K562 (cell line): ENCODE measurements around the gene PSMA7. TPM values are rescaled to one million over a fixed set of nuclear protein-coding genes. Genes with fewer than 3 reads are reported as not detected.

Experiments
- CHCHD3 ChIP-seq: fragments of 250-450 bp; sonication (Bioruptor Pico); IDR thresholded peaks from 2 replicates; pipeline ENCODE4 v2.1.2; 2022; ENCODE audit warnings: mild to moderate bottlenecking
- CHD7 ChIP-seq: fragments of 200-600 bp; sonication (generic); IDR thresholded peaks from one replicate; pipeline ENCODE4 v1.6.1; 2012; ENCODE audit warnings: mild to moderate bottlenecking, low read depth, low read length, inconsistent platforms
- HEY1 ChIP-seq: fragments of 250-450 bp; sonication (Bioruptor Pico); IDR thresholded peaks from 2 replicates; pipeline ENCODE4 v1.5.0; 2020; ENCODE audit warnings: mild to moderate bottlenecking, moderate library complexity, borderline replicate concordance
- IRF1 ChIP-seq: sonication (generic); formaldehyde crosslinking; IDR thresholded peaks from 2 replicates; pipeline ENCODE4 v1.8.0; 2022; ENCODE audit warnings: missing genetic modification reagents, mild to moderate bottlenecking, borderline replicate concordance
- JUN ChIP-seq, 2 experiments: sonication (generic) in 1 of 2; formaldehyde crosslinking in 1 of 2; IDR thresholded peaks; 2 replicates each; pipeline versions ENCODE4 v1.6.1 to v1.8.0; 2012 to 2022; ENCODE audit warnings: borderline replicate concordance in 2 of 2, mild to moderate bottlenecking in 2 of 2, improper control_type of control experiment in 1 of 2, low read depth in 1 of 2, low read length in 1 of 2, missing genetic modification reagents in 1 of 2
- KDM2B ChIP-seq: fragments of 250-450 bp; sonication (Bioruptor Pico); IDR thresholded peaks from 2 replicates; pipeline ENCODE4 v1.8.0; 2021; ENCODE audit warnings: mild to moderate bottlenecking, moderate library complexity
- MAZ ChIP-seq, 2 experiments: fragments of 450-650 bp in 1 of 2; sonication (generic) in 1 of 2; formaldehyde crosslinking; IDR thresholded peaks in 1 of 2; conservative IDR thresholded peaks in 1 of 2; 2 replicates each; pipeline versions ENCODE4 v1.4.0 to v1.5.0; 2020; ENCODE audit warnings: mild to moderate bottlenecking in 1 of 2, missing genetic modification reagents in 1 of 2
- MYNN ChIP-seq, 2 experiments: sonication (generic); formaldehyde crosslinking in 1 of 2; IDR thresholded peaks; 2 replicates each; pipeline versions ENCODE4 v1.5.0 to v1.6.1; 2016 to 2020; ENCODE audit warnings: antibody characterized with exemption in 1 of 2, missing genetic modification reagents in 1 of 2
- NR2F6 ChIP-seq: fragments of 450-650 bp; formaldehyde crosslinking; IDR thresholded peaks from 2 replicates; pipeline ENCODE4 v1.4.0; 2020; ENCODE audit warnings: mild to moderate bottlenecking
- RBFOX2 ChIP-seq: fragments of 200-400 bp; formaldehyde crosslinking; IDR thresholded peaks from 2 replicates; pipeline ENCODE4 v1.6.1; 2017; ENCODE audit warnings: low read depth, mild to moderate bottlenecking, low read length, moderate library complexity
- RBM17 ChIP-seq: fragments of 200-400 bp; formaldehyde crosslinking; IDR thresholded peaks from 2 replicates; pipeline ENCODE4 v1.6.1; 2017; ENCODE audit warnings: low read depth, mild to moderate bottlenecking, low read length, borderline replicate concordance
- SP1 ChIP-seq: sonication (generic); formaldehyde crosslinking; IDR thresholded peaks from 2 replicates; pipeline ENCODE4 v1.8.1; 2022; ENCODE audit warnings: mild to moderate bottlenecking, missing genetic modification reagents
- TARDBP ChIP-seq: fragments of 450-650 bp; IDR thresholded peaks from 2 replicates; pipeline ENCODE4 v1.6.1; 2016
- TCF7 ChIP-seq: sonication (generic); IDR thresholded peaks from 2 replicates; pipeline ENCODE4 v1.6.1; 2016; ENCODE audit warnings: antibody characterized with exemption, borderline replicate concordance
- ZBED1 ChIP-seq: IDR thresholded peaks from 2 replicates; pipeline ENCODE4 v1.6.1; 2014
- polyA plus RNA-seq, 8 experiments: library from polyadenylated mRNA; depleted of rRNA in 4 of 8; stranded (reverse) in 5 of 8; unstranded in 3 of 8; fragments of >200 nt; fragmentation: Nextera tagmentation in 2 of 8; fragmentation: Illumina TruSeq in 1 of 8; extraction: Ambion mirVana in 2 of 8; extraction: Trizol in 1 of 8; gene quantifications; 2 replicates each; pipeline versions ENCODE4 v1.2.1 to v1.2.3, GENCODE V29; 2011 to 2014; ENCODE audit warnings: inconsistent platforms in 1 of 8, missing spikeins in 1 of 8
- total RNA-seq, 7 experiments: library from RNA; depleted of rRNA in 6 of 7; stranded (reverse); fragments of >200 nt in 6 of 7; fragmentation: Illumina TruSeq in 2 of 7; extraction: Trizol in 2 of 7; gene quantifications; 2 replicates each; pipeline versions ENCODE4 v1.2.1 to v1.2.3, GENCODE V29; 2011 to 2021; ENCODE audit warnings: low replicate concordance in 1 of 7

PSMA7 gene
- total and polyA plus RNA-seq, 9 of the 15 experiments (the other 6 are each of a cell fraction or from before 2014, with no cell fraction given), result 257 to 510 (median 393) TPM

- TF ChIP-seq IRF1 (CRISPR knock-in tag) (no peak), TCF7 (no peak), ZBED1 (no peak), MYNN (IDR thresholded peaks at IDR 0.05) (no peak), MYNN (CRISPR knock-in tag; IDR thresholded peaks at IDR 0.05) (no peak), NR2F6 (CRISPR knock-in tag) (no peak), MAZ (CRISPR knock-in tag; conservative IDR thresholded peaks at IDR 0.05 in 1 of 2, IDR thresholded peaks at IDR 0.05 in 1 of 2) (peak; percentile 47 to 67; a peak in 3 of 4 replicates), TARDBP (0 out of 2 replicates have a peak, but pooled peaks have one; percentile 35), RBM17 (no peak), HEY1 (CRISPR knock-in tag) (no peak), JUN (IDR thresholded peaks at IDR 0.05; ENCODE audit: borderline replicate concordance, low read depth, low read length) (no peak; the same call in 1 of the 2 replicates), JUN (CRISPR knock-in tag; IDR thresholded peaks at IDR 0.05; ENCODE audit: borderline replicate concordance) (no peak), CHD7 (no peak), CHCHD3 (CRISPR knock-in tag) (no peak), RBFOX2 (peak; percentile 89), KDM2B (CRISPR knock-in tag) (peak; percentile 65; the same call in 1 of the 2 replicates), SP1 (CRISPR knock-in tag) (no peak)
Observed at GRCh38 chr20:62143081-62143956, at the start of gene PSMA7, which contains the start of gene SS18L1 (continued).
